ENCODE results near the gene PROM1. TPM values are rescaled to one million over a fixed set of nuclear protein-coding genes. Genes with fewer than 3 reads are reported as not detected.

The PROM1 gene
- total and polyA plus RNA-seq, 2 experiments from 2014 or later, result 36.6 to 66.6 TPM

- TF ChIP-seq REST (IDR thresholded peaks at IDR 0.05; ENCODE audit: unreplicated experiment), result no peak
- TF ChIP-seq CREB1 (CRISPR knock-in tag; IDR thresholded peaks at IDR 0.05; ENCODE audit: low read depth), result no peak
- TF ChIP-seq ZNF114 (CRISPR knock-in tag; IDR thresholded peaks at IDR 0.05), result no peak
- TF ChIP-seq CTCF (conservative IDR thresholded peaks at IDR 0.05; ENCODE audit: low read depth in 2 of 2), result no peak
- TF ChIP-seq NANOG (IDR thresholded peaks at IDR 0.05; ENCODE audit: borderline replicate concordance), result no peak
- TF ChIP-seq ETS1 (IDR thresholded peaks at IDR 0.05), result no peak
- no peak for TF ChIP-seq JUNB (IDR thresholded peaks at IDR 0.05; ENCODE audit: unreplicated experiment)
- TF ChIP-seq EZH2phosphoT487 (IDR thresholded peaks at IDR 0.05; ENCODE audit: unreplicated experiment), result no peak
- no peak for TF ChIP-seq POLR2AphosphoS5 (IDR thresholded peaks at IDR 0.05; ENCODE audit: low read depth)
Measured at GRCh38 chr4:16051980-16052379, 31.8 kb downstream of the PROM1 start (continued).

GRCh38 chr4:16051132-16051531 lies 32.7 kb downstream of the PROM1 start:
- no peaks in the 10 kb centered on the region for H3F3A ChIP-seq (replicated peaks; ENCODE audit: low read depth)
- no peak overlapping the region for H3K27ac ChIP-seq (ENCODE audit: low read depth)
- no peak for ATAC-seq
- TF ChIP-seq STAT1 (IDR thresholded peaks at IDR 0.05; ENCODE audit: unreplicated experiment) (no peak), JUNB (IDR thresholded peaks at IDR 0.05; ENCODE audit: unreplicated experiment) (no peak)
- Mint-ChIP-seq H3K4me3 (no peak overlapping the region), H3K27me3 (ENCODE audit: insufficient read depth, low read depth, poor library complexity) (peaks cover 2% of the 10 kb centered on the region), H3K27ac (no peak overlapping the region), H3K36me3 (ENCODE audit: low read depth) (peaks cover 17% of the 10 kb centered on the region), H3K4me1 (peaks cover 31% of the 10 kb centered on the region), H3K9me3 (no peaks in the 10 kb centered on the region)
- H3K9me2 ChIP-seq (ENCODE audit: insufficient read depth), result no peaks in the 10 kb centered on the region
- H4K20me1 ChIP-seq (replicated peaks; ENCODE audit: insufficient read depth), result peaks cover 31% of the 10 kb centered on the region
- H2AFZ ChIP-seq, result no peak overlapping the region
- DNase-seq (ENCODE audit: low spot score), result no peak
- H3K4me3 ChIP-seq, result no peak overlapping the region
- peaks cover 13% of the 10 kb centered on the region; the same call in 1 of the 2 replicates for H3K4me1 ChIP-seq (ENCODE audit: insufficient read depth)
- H3K27me3 ChIP-seq (ENCODE audit: insufficient read depth), result no peaks in the 10 kb centered on the region
- H3K4me2 ChIP-seq, result no peak overlapping the region
- H3K36me3 ChIP-seq (ENCODE audit: insufficient read depth), result no peaks in the 10 kb centered on the region
- peaks cover 68% of the 10 kb centered on the region for H3K79me2 ChIP-seq (replicated peaks; ENCODE audit: insufficient read depth)
